Endothelial cell of umbilical vein (primary cell): ENCODE data around the gene LIN7B. TPM values are rescaled to one million over a fixed set of nuclear protein-coding genes. Genes with fewer than 3 reads are reported as not detected.

Experiments used
- BruUV-seq: library from RNA; stranded (reverse); fragments of 400-500 nt; replicated peaks from 2 replicates; lab custom pipeline; 2021; lab: Mats Ljungman, UMichigan
- CTCF ChIA-PET: fragments of 300-600, 350-600 bp; sonication (Branson Sonifier 250); formaldehyde crosslinking; loops from one replicate; lab custom pipeline; 2021; ENCODE audit warnings: antibody characterized with exemption, inconsistent platforms; lab: Charles Lee
- POLR2A ChIA-PET: fragments of 300-600, 350-600 bp; sonication (Branson Sonifier 250); formaldehyde crosslinking; loops from one replicate; lab custom pipeline; 2021; ENCODE audit warnings: antibody characterized with exemption, inconsistent platforms; lab: Charles Lee
- DNase-seq: peaks from one replicate; pipeline ENCODE4 v3.0.0-alpha.2; 2011; ENCODE audit warnings: low read depth, low spot score
- FAIRE-seq: peaks from 2 replicates; lab custom pipeline; 2011; peaks lifted over from hg19 to GRCh38; lab: Jason Lieb, UNC
- H2AFZ ChIP-seq: 2 replicates; pipeline ENCODE4 v1.6.0; 2012; ENCODE audit warnings: low read depth, low read length, control low read depth, inconsistent platforms
- H3K27ac ChIP-seq: 2 replicates; pipeline ENCODE4 v1.5.1; 2011; ENCODE audit warnings: low read depth, mild to moderate bottlenecking, control low read depth, low read length, moderate library complexity; ENCODE audit not compliant: insufficient read depth
- H3K27me3 ChIP-seq, 2 experiments: 2 replicates each; pipeline versions ENCODE4 v1.6.0 to v1.6.1; 2011; ENCODE audit warnings: low read length in 2 of 2, mixed read lengths in 1 of 2; ENCODE audit not compliant: control insufficient read depth in 2 of 2, insufficient read depth in 2 of 2
- H3K36me3 ChIP-seq, 2 experiments: 2 replicates in 1 of 2; 3 replicates in 1 of 2; pipeline ENCODE4 v1.5.1; 2011; ENCODE audit warnings: low read length in 2 of 2, mild to moderate bottlenecking in 1 of 2, moderate library complexity in 1 of 2; ENCODE audit not compliant: control insufficient read depth in 2 of 2, insufficient read depth in 2 of 2; ENCODE audit errors: extremely low read depth in 1 of 2
- H3K4me1 ChIP-seq: 3 replicates; pipeline ENCODE4 v1.5.1; 2011; ENCODE audit warnings: mild to moderate bottlenecking, low read length; ENCODE audit not compliant: control insufficient read depth, insufficient read depth; ENCODE audit errors: extremely low read depth
- H3K4me2 ChIP-seq: 2 replicates; pipeline ENCODE4 v1.6.1; 2011; ENCODE audit warnings: low read length, control low read depth, mixed read lengths; ENCODE audit not compliant: insufficient read depth
- H3K4me3 ChIP-seq, 3 experiments: fragments of 200-600 bp in 1 of 3; sonication (generic), shearing (Covaris generic) in 1 of 3; replicated peaks in 1 of 3; 2 replicates each; pipeline ENCODE4 v1.5.1; 2011 to 2016; ENCODE audit warnings: control low read depth in 3 of 3, low read length in 3 of 3, mild to moderate bottlenecking in 2 of 3, inconsistent platforms in 1 of 3, low read depth in 1 of 3, moderate library complexity in 1 of 3; ENCODE audit not compliant: insufficient read depth in 1 of 3
- H3K79me2 ChIP-seq: 2 replicates; pipeline ENCODE4 v1.6.0; 2012; ENCODE audit warnings: low read length, inconsistent platforms; ENCODE audit not compliant: control insufficient read depth, insufficient read depth
- H3K9ac ChIP-seq: replicated peaks from 2 replicates; pipeline ENCODE3; 2011; ENCODE audit warnings: low read length, control low read depth; ENCODE audit not compliant: insufficient read depth; ENCODE audit errors: extremely low read depth
- H3K9me1 ChIP-seq: replicated peaks from 3 replicates; pipeline ENCODE4 v1.6.0; 2011; ENCODE audit warnings: mild to moderate bottlenecking, low read length; ENCODE audit not compliant: control insufficient read depth, insufficient read depth; ENCODE audit errors: extremely low read depth
- H3K9me3 ChIP-seq: replicated peaks from 2 replicates; pipeline ENCODE4 v1.5.1; 2012; ENCODE audit warnings: low read length, inconsistent platforms; ENCODE audit not compliant: control insufficient read depth, insufficient read depth
- H4K20me1 ChIP-seq: replicated peaks from 2 replicates; pipeline ENCODE3; 2011; ENCODE audit warnings: mild to moderate bottlenecking, low read length; ENCODE audit not compliant: control insufficient read depth, insufficient read depth; ENCODE audit errors: extremely low read depth
- CTCF ChIP-seq, 2 donors: IDR thresholded peaks; 1 replicate in 1 of 2; 2 replicates in 1 of 2; pipeline ENCODE4 v1.5.1; 2011; ENCODE audit warnings: low read length in 2 of 2, mild to moderate bottlenecking in 2 of 2, moderate library complexity in 2 of 2, control low read depth in 1 of 2, inconsistent platforms in 1 of 2, low read depth in 1 of 2; ENCODE audit not compliant: insufficient read depth in 1 of 2; ENCODE audit errors: extremely low read depth in 1 of 2
- EZH2 ChIP-seq: IDR thresholded peaks from 2 replicates; pipeline ENCODE4 v1.6.1; 2012; ENCODE audit warnings: borderline replicate concordance, low read depth, mild to moderate bottlenecking, moderate library complexity, low read length, inconsistent platforms; ENCODE audit not compliant: severe bottlenecking
- FOS ChIP-seq: IDR thresholded peaks from 2 replicates; pipeline ENCODE4 v1.6.1; 2011; ENCODE audit warnings: mild to moderate bottlenecking, low read length, moderate library complexity, borderline replicate concordance; ENCODE audit not compliant: insufficient read depth
- GATA2 ChIP-seq: IDR thresholded peaks from 2 replicates; pipeline ENCODE4 v1.7.0; 2011; ENCODE audit warnings: low read depth, mild to moderate bottlenecking, moderate library complexity, mixed read lengths, low read length; ENCODE audit not compliant: insufficient read length, insufficient read depth
- JUN ChIP-seq: IDR thresholded peaks from 2 replicates; pipeline ENCODE4 v1.6.1; 2011; ENCODE audit warnings: borderline replicate concordance, low read depth; ENCODE audit not compliant: insufficient read length, insufficient read depth
- MYC ChIP-seq: IDR thresholded peaks from one replicate; pipeline ENCODE4 v1.6.1; 2011; ENCODE audit warnings: mild to moderate bottlenecking, low read depth, low read length
- POLR2A ChIP-seq: IDR thresholded peaks from 2 replicates; pipeline ENCODE4 v1.6.1; 2012; ENCODE audit warnings: low read depth, mild to moderate bottlenecking, control low read depth, low read length
- POLR2AphosphoS5 ChIP-seq: IDR thresholded peaks from 2 replicates; pipeline ENCODE4 v1.6.1; 2012; ENCODE audit warnings: low read depth, mild to moderate bottlenecking, control low read depth, low read length, moderate library complexity; ENCODE audit not compliant: insufficient read depth
- dilution Hi-C: fragments of 300-500 bp; cut with MboI; formaldehyde crosslinking; loops from one replicate; pipeline ENCODE4 v1.15.0; 2019; ENCODE audit warnings: low sequenced_read_pairs; ENCODE audit not compliant: extremely low pct_ligation_motif_present
- intact Hi-C: fragments of 100-400 bp; cut with micrococcal nuclease; formaldehyde crosslinking; loops from one replicate; pipeline ENCODE4 v1.10.0; 2022
- polyA plus RNA-seq, 4 experiments: library from polyadenylated mRNA; depleted of rRNA in 3 of 4; stranded (reverse) in 3 of 4; unstranded in 1 of 4; fragments of >200 nt; gene quantifications; 2 replicates each; pipeline versions ENCODE4 v1.2.1 to v1.2.3, GENCODE V29; 2011 to 2012; ENCODE audit warnings: missing spikeins in 1 of 4
- total RNA-seq: library from RNA; stranded (reverse); gene quantifications from 2 replicates; pipeline ENCODE4 v1.2.3, GENCODE V29; 2021
- TF ChIP-seq, protein P1 (sequence below): IDR thresholded peaks from 2 replicates; pipeline ENCODE4 v1.6.1; 2011; ENCODE audit not compliant: insufficient read depth, insufficient read length

Gene LIN7B
- total and polyA plus RNA-seq, 2 donors (not counting 3 experiments of a cell fraction or from before 2014, with no cell fraction given): 2.2 to 4.2 TPM

- no peaks in the 10 kb centered on the region for H3K36me3 ChIP-seq
These were observed 14.5 kb downstream of the LIN7B start for GRCh38 chr19:49128545-49129237.

More at GRCh38 chr19:49128545-49129237, 14.5 kb downstream of the LIN7B start:
- Histone ChIP-seq H3K9me3 (no peaks in the 10 kb centered on the region), H4K20me1 (no peaks in the 10 kb centered on the region), H3K4me1 (no peaks in the 10 kb centered on the region), H3K9me1 (no peaks in the 10 kb centered on the region), H3K79me2 (no peaks in the 10 kb centered on the region), H3K9ac (no peak overlapping the region), H3K27ac (no peak overlapping the region), H3K27me3 (peaks cover 0 to 6% of the 10 kb centered on the region in 2 experiments), H2AFZ (no peak overlapping the region), H3K4me3 (no peak overlapping the region), H3K4me2 (no peak overlapping the region)
- BruUV-seq: no TSS peak
- TF ChIP-seq FOS: no peak
- no peak for TF ChIP-seq GATA2
- TF ChIP-seq CTCF (IDR thresholded peaks at IDR 0.05; ENCODE audit: extremely low read depth in 1 of 2, insufficient read depth in 1 of 2, low read depth in 1 of 2, low read length in 2 of 2): no peak
- no peak for TF ChIP-seq JUN
- TF ChIP-seq, protein P1, sequence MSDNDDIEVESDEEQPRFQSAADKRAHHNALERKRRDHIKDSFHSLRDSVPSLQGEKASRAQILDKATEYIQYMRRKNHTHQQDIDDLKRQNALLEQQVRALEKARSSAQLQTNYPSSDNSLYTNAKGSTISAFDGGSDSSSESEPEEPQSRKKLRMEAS: no peak
- no peak for TF ChIP-seq EZH2
- no peak for TF ChIP-seq POLR2A
- no peak for TF ChIP-seq POLR2AphosphoS5
- no peak for TF ChIP-seq MYC
- dilution Hi-C loops (no loop called here), intact Hi-C loops (loop anchor here (2.0 to 5.0 kb wide), 2 partner anchors 14 to 41 kb away; partner anchors contain the start of gene SNRNP70)
- ChIA-PET POLR2A (no interaction called here), CTCF (interaction anchor here (1.0 to 2.0 kb wide), 10 partner anchors 11 to 80 kb away, joined by 3 to 15 read pairs (median 6); partner anchors contain the start of gene LIN7B)
- FAIRE-seq: no peak
- no peak for DNase-seq
